GM18511 (cell line): ENCODE measurements around the gene DUSP3.

Experiments
- ATAC-seq: cut with Tn5 transposase; IDR thresholded peaks from one replicate; pipeline ENCODE4 v1.9.1; 2021; ENCODE audit warnings: mild to moderate bottlenecking, moderate library complexity; ENCODE audit not compliant: unreplicated experiment

Gene DUSP3

GRCh38 chr17:43770957-43771356 is 7.8 kb downstream of the DUSP3 start:
- no peak for ATAC-seq

- no peak for ATAC-seq
Observed at GRCh38 chr17:43769859-43770258, 8.9 kb downstream of the DUSP3 start.

- no peak for ATAC-seq
Observed at GRCh38 chr17:43769426-43769825, 9.4 kb downstream of the DUSP3 start.

- ATAC-seq, result no peak
Observed at GRCh38 chr17:43768943-43769342, 9.8 kb downstream of the DUSP3 start.

- ATAC-seq, result no peak
Observed at GRCh38 chr17:43768382-43768781, 10.4 kb downstream of the DUSP3 start.

GRCh38 chr17:43767713-43768059 is 11.1 kb downstream of the DUSP3 start:
- ATAC-seq, result no peak

- no peak for ATAC-seq
Observed at GRCh38 chr17:43767053-43767712, 11.6 kb downstream of the DUSP3 start.

- no peak for ATAC-seq
Observed at GRCh38 chr17:43766413-43767052, 12.2 kb downstream of the DUSP3 start.

- ATAC-seq, result no peak
Observed at GRCh38 chr17:43760254-43760852, 18.4 kb downstream of the DUSP3 start.

GRCh38 chr17:43759836-43760235 is 18.9 kb downstream of the DUSP3 start:
- no peak for ATAC-seq

- no peak for ATAC-seq
Observed at GRCh38 chr17:43758497-43759174, 20.1 kb downstream of the DUSP3 start, which contains the start of gene SOST. TSS of gene SOST (minus strand) at chr17:43758791. CDS start at chr17:43758741, 50 bp downstream.

GRCh38 chr17:43758086-43758485 is 20.7 kb downstream of the DUSP3 start:
- ATAC-seq, result no peak

- no peak for ATAC-seq
Observed at GRCh38 chr17:43757171-43757660, 21.6 kb downstream of the DUSP3 start.

- no peak for ATAC-seq
Observed at GRCh38 chr17:43756201-43756600, 22.6 kb downstream of the DUSP3 start.

GRCh38 chr17:43755389-43755875 is 23.3 kb downstream of the DUSP3 start:
- ATAC-seq, result no peak

GRCh38 chr17:43754947-43755346 is 23.8 kb downstream of the DUSP3 start:
- no peak for ATAC-seq

- ATAC-seq, result no peak
Observed at GRCh38 chr17:43753493-43754129, 25.2 kb downstream of the DUSP3 start.

- no peak for ATAC-seq
Observed at GRCh38 chr17:43750153-43750552, 28.6 kb downstream of the DUSP3 start.

GRCh38 chr17:43745541-43745940 is 33.2 kb downstream of the DUSP3 start:
- no peak for ATAC-seq

- ATAC-seq, result no peak
Observed at GRCh38 chr17:43741636-43742035, 37.1 kb downstream of the DUSP3 start.

- ATAC-seq, result no peak
Observed at GRCh38 chr17:43740541-43740940, 38.2 kb downstream of the DUSP3 start.
